H9 (cell line): Measurements from ENCODE around the gene MYO3A. TPM values are rescaled to one million over a fixed set of nuclear protein-coding genes. Genes with fewer than 3 reads are reported as not detected.

ENCODE experiments used
- DNase-seq: peaks from one replicate; pipeline ENCODE4 v3.0.0-alpha.2; 2017
- H2AFZ ChIP-seq: one replicate; pipeline ENCODE4 v1.6.1; 2013; ENCODE audit warnings: mild to moderate bottlenecking, low read length, control low read depth, moderate library complexity
- H2AK5ac ChIP-seq: 2 replicates; pipeline ENCODE4 v1.6.1; 2013; ENCODE audit warnings: low read length, control low read depth, mixed read lengths; ENCODE audit not compliant: insufficient read length
- H2BK120ac ChIP-seq: one replicate; pipeline ENCODE4 v1.6.1; 2013; ENCODE audit warnings: low read depth, mild to moderate bottlenecking, low read length, control low read depth, inconsistent platforms; ENCODE audit not compliant: poor library complexity, severe bottlenecking
- H2BK12ac ChIP-seq: 2 replicates; pipeline ENCODE4 v1.6.1; 2013; ENCODE audit warnings: low read length, control low read depth, mixed read lengths, low read depth; ENCODE audit not compliant: insufficient read length
- H2BK15ac ChIP-seq: 2 replicates; pipeline ENCODE4 v1.6.1; 2013; ENCODE audit warnings: low read depth, low read length, control low read depth
- H2BK20ac ChIP-seq: one replicate; pipeline ENCODE4 v1.6.1; 2013; ENCODE audit warnings: low read depth, mild to moderate bottlenecking, low read length, control low read depth, inconsistent platforms; ENCODE audit not compliant: poor library complexity, severe bottlenecking
- H2BK5ac ChIP-seq: 2 replicates; pipeline ENCODE4 v1.6.1; 2013; ENCODE audit warnings: low read length, control low read depth, mixed read lengths; ENCODE audit not compliant: insufficient read length
- H3K14ac ChIP-seq: 2 replicates; pipeline ENCODE4 v1.6.1; 2013; ENCODE audit warnings: low read length, control low read depth; ENCODE audit not compliant: insufficient read depth
- H3K18ac ChIP-seq: 2 replicates; pipeline ENCODE4 v1.6.1; 2013; ENCODE audit warnings: low read depth, mild to moderate bottlenecking, mixed read lengths, low read length, control low read depth; ENCODE audit not compliant: insufficient read length
- H3K23ac ChIP-seq: 2 replicates; pipeline ENCODE4 v1.6.1; 2013; ENCODE audit warnings: low read length, control low read depth, mixed read lengths, low read depth; ENCODE audit not compliant: insufficient read length
- H3K23me2 ChIP-seq: 2 replicates; pipeline ENCODE4 v1.6.1; 2013; ENCODE audit warnings: low read depth, mild to moderate bottlenecking, mixed read lengths, low read length, control low read depth; ENCODE audit not compliant: insufficient read length, poor library complexity, severe bottlenecking
- H3K27ac ChIP-seq: 2 replicates; pipeline ENCODE4 v1.5.1; 2013; ENCODE audit warnings: low read length, control low read depth, mixed read lengths, low read depth; ENCODE audit not compliant: insufficient read length
- H3K27me3 ChIP-seq: 2 replicates; pipeline ENCODE4 v1.6.1; 2013; ENCODE audit warnings: low read length, control low read depth, inconsistent platforms; ENCODE audit not compliant: insufficient read depth
- H3K4ac ChIP-seq: 2 replicates; pipeline ENCODE4 v1.6.1; 2013; ENCODE audit warnings: low read depth, mild to moderate bottlenecking, control low read depth, inconsistent platforms, low read length, moderate library complexity
- H3K4me1 ChIP-seq: 2 replicates; pipeline ENCODE4 v1.6.1; 2013; ENCODE audit warnings: low read length, control low read depth, inconsistent platforms; ENCODE audit not compliant: insufficient read depth
- H3K4me2 ChIP-seq: 2 replicates; pipeline ENCODE4 v1.6.1; 2013; ENCODE audit warnings: low read length, control low read depth, mixed read lengths; ENCODE audit not compliant: insufficient read length, insufficient read depth
- H3K56ac ChIP-seq: 2 replicates; pipeline ENCODE4 v1.6.1; 2013; ENCODE audit warnings: low read depth, mild to moderate bottlenecking, mixed read lengths, low read length, control low read depth; ENCODE audit not compliant: insufficient read length
- H3K79me1 ChIP-seq: 2 replicates; pipeline ENCODE4 v1.6.1; 2013; ENCODE audit warnings: low read depth, mild to moderate bottlenecking, moderate library complexity, low read length, control low read depth, inconsistent platforms; ENCODE audit not compliant: insufficient read depth, poor library complexity, severe bottlenecking
- H3K79me2 ChIP-seq: 2 replicates; pipeline ENCODE4 v1.6.1; 2013; ENCODE audit warnings: low read length, control low read depth, inconsistent platforms; ENCODE audit not compliant: insufficient read depth
- H3K9ac ChIP-seq: 2 replicates; pipeline ENCODE4 v1.6.1; 2013; ENCODE audit warnings: low read length, control low read depth, mixed read lengths; ENCODE audit not compliant: insufficient read length; ENCODE audit errors: extremely low read depth
- H3K9me3 ChIP-seq: one replicate; pipeline ENCODE4 v1.6.1; 2013; ENCODE audit warnings: low read depth, low read length, inconsistent platforms; ENCODE audit not compliant: control insufficient read depth
- H3T11ph ChIP-seq: one replicate; pipeline ENCODE4 v1.6.1; 2013; ENCODE audit warnings: mild to moderate bottlenecking, low read length, control low read depth, inconsistent platforms
- H4K20me1 ChIP-seq: one replicate; pipeline ENCODE4 v1.6.1; 2013; ENCODE audit not compliant: control insufficient read depth, insufficient read length, insufficient read depth
- H4K5ac ChIP-seq: 2 replicates; pipeline ENCODE4 v1.6.1; 2013; ENCODE audit warnings: low read depth, mild to moderate bottlenecking, mixed read lengths, low read length, control low read depth; ENCODE audit not compliant: insufficient read length
- H4K8ac ChIP-seq: replicated peaks from 2 replicates; pipeline ENCODE4 v1.6.1; 2013; ENCODE audit warnings: low read length, control low read depth, mixed read lengths, low read depth; ENCODE audit not compliant: insufficient read length
- H4K91ac ChIP-seq: 2 replicates; pipeline ENCODE4 v1.6.1; 2013; ENCODE audit warnings: low read depth, mild to moderate bottlenecking, moderate library complexity, mixed read lengths, low read length, control low read depth; ENCODE audit not compliant: insufficient read length
- H3K27ac Mint-ChIP-seq, 3 experiments: 2 replicates in 2 of 3; 3 replicates in 1 of 3; pipeline ENCODE4 v1.8.0; 2020 to 2021; ENCODE audit warnings: mixed read lengths in 3 of 3, mild to moderate bottlenecking in 1 of 3, moderate library complexity in 1 of 3
- H3K27me3 Mint-ChIP-seq: 2 replicates; pipeline ENCODE4 v1.8.0; 2021; ENCODE audit warnings: low read depth, mild to moderate bottlenecking, moderate library complexity, mixed read lengths
- H3K36me3 Mint-ChIP-seq, 3 experiments: 2 replicates in 2 of 3; 3 replicates in 1 of 3; pipeline ENCODE4 v1.8.0; 2020 to 2021; ENCODE audit warnings: low read depth in 3 of 3, mixed read lengths in 3 of 3; ENCODE audit not compliant: insufficient read depth in 1 of 3
- H3K4me1 Mint-ChIP-seq, 2 experiments: 2 replicates each; pipeline ENCODE4 v1.8.0; 2020; ENCODE audit warnings: mixed read lengths in 2 of 2
- H3K4me3 Mint-ChIP-seq, 2 experiments: 2 replicates in 1 of 2; 3 replicates in 1 of 2; pipeline ENCODE4 v1.8.0; 2020 to 2021; ENCODE audit warnings: mild to moderate bottlenecking in 2 of 2, mixed read lengths in 2 of 2, moderate library complexity in 1 of 2
- H3K9me3 Mint-ChIP-seq, 2 experiments: 2 replicates in 1 of 2; 3 replicates in 1 of 2; pipeline ENCODE4 v1.8.0; 2020; ENCODE audit warnings: mild to moderate bottlenecking in 2 of 2, mixed read lengths in 2 of 2, moderate library complexity in 1 of 2
- WGBS: extraction: QIAGEN DNeasy Blood & Tissue Kit; methylation state at CpG from one replicate; pipeline ENCODE4 v1.1.7; 2013; ENCODE audit warnings: missing lambda C conversion rate, low lambda C conversion rate, mixed read lengths; ENCODE audit not compliant: insufficient read length; ENCODE audit errors: extremely low coverage; 5-methylcytosine and 5-hydroxymethylcytosine counted together
- total RNA-seq: library from RNA; stranded (reverse); gene quantifications from 2 replicates; pipeline ENCODE4 v1.2.1, GENCODE V29; 2021
- TF ChIP-seq, protein P1 (sequence below): fragments of 200-600 bp; sonication (generic); conservative IDR thresholded peaks from 3 replicates; pipeline ENCODE4 v1.8.0; 2021; ENCODE audit warnings: antibody characterized with exemption, mild to moderate bottlenecking

The MYO3A gene
- total RNA-seq, 1 experiment from 2014 or later = 4.3 TPM

DNA sequence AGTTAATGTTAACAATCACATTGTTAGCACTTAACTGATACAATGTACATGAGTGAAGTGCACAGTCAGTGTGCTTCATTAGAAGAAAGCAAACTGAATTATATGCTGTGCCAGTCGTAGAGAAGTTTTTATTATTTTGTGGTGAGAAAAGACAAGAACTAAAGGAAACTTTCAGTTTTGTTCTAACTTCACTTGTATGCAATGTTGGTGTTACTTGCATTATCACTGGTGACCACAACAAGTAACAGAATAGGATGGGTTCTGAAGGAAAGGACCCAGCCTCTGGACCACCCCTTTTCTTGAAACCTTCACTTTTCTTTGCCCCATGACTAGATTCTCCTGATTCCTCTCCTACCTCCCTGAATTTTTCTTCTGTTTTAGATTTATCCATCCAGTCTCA lies 159.2 kb downstream of the MYO3A start:
- Mint-ChIP-seq H3K27me3 (no peaks in the 10 kb centered on the region), H3K4me3 (no peak overlapping the region), H3K27ac (no peak overlapping the region), H3K4me1 (no peaks in the 10 kb centered on the region), H3K9me3 (peaks cover 2 to 3% of the 10 kb centered on the region in 2 experiments; a peak in 2 of 5 replicates), H3K36me3 (peaks cover 0 to 4% (median 0%) of the 10 kb centered on the region in 3 experiments; a peak in 1 of 7 replicates)
- Histone ChIP-seq H3K18ac (no peak overlapping the region), H4K20me1 (no peaks in the 10 kb centered on the region), H4K91ac (no peak overlapping the region), H3T11ph (no peak overlapping the region), H3K23ac (no peak overlapping the region), H2BK20ac (no peak overlapping the region), H3K27me3 (no peaks in the 10 kb centered on the region), H3K23me2 (no peaks in the 10 kb centered on the region), H2BK15ac (no peak overlapping the region), H4K5ac (no peak overlapping the region), H3K56ac (no peak overlapping the region), H2AFZ (no peak overlapping the region), H3K9ac (no peak overlapping the region), H2BK5ac (no peak overlapping the region), H3K79me1 (no peaks in the 10 kb centered on the region), H2BK120ac (no peak overlapping the region), H2BK12ac (no peak overlapping the region), H2AK5ac (no peak overlapping the region), H3K14ac (no peak overlapping the region), H3K9me3 (no peaks in the 10 kb centered on the region), H4K8ac (no peak overlapping the region), H3K4ac (no peak overlapping the region), H3K27ac (no peak overlapping the region), H3K4me1 (no peaks in the 10 kb centered on the region), H3K79me2 (no peaks in the 10 kb centered on the region), H3K4me2 (no peak overlapping the region)
- TF ChIP-seq, protein P1, sequence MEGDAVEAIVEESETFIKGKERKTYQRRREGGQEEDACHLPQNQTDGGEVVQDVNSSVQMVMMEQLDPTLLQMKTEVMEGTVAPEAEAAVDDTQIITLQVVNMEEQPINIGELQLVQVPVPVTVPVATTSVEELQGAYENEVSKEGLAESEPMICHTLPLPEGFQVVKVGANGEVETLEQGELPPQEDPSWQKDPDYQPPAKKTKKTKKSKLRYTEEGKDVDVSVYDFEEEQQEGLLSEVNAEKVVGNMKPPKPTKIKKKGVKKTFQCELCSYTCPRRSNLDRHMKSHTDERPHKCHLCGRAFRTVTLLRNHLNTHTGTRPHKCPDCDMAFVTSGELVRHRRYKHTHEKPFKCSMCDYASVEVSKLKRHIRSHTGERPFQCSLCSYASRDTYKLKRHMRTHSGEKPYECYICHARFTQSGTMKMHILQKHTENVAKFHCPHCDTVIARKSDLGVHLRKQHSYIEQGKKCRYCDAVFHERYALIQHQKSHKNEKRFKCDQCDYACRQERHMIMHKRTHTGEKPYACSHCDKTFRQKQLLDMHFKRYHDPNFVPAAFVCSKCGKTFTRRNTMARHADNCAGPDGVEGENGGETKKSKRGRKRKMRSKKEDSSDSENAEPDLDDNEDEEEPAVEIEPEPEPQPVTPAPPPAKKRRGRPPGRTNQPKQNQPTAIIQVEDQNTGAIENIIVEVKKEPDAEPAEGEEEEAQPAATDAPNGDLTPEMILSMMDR = no peak
- WGBS = no CpG with 5 or more reads among the region's 1 CpG
- no peak for DNase-seq
